NCI-H345 (cell line): Measurements from ENCODE around the gene SLC22A23.
"Not testable (repeated sequence)": the region's sequence is repeated elsewhere in the genome, so short reads cannot be mapped to it uniquely, and the experiment has no call there.

Experiments
- DNase-seq: peaks from one replicate; lab custom pipeline; 2025; lab: John Stamatoyannopoulos, UW

The SLC22A23 gene

DNA sequence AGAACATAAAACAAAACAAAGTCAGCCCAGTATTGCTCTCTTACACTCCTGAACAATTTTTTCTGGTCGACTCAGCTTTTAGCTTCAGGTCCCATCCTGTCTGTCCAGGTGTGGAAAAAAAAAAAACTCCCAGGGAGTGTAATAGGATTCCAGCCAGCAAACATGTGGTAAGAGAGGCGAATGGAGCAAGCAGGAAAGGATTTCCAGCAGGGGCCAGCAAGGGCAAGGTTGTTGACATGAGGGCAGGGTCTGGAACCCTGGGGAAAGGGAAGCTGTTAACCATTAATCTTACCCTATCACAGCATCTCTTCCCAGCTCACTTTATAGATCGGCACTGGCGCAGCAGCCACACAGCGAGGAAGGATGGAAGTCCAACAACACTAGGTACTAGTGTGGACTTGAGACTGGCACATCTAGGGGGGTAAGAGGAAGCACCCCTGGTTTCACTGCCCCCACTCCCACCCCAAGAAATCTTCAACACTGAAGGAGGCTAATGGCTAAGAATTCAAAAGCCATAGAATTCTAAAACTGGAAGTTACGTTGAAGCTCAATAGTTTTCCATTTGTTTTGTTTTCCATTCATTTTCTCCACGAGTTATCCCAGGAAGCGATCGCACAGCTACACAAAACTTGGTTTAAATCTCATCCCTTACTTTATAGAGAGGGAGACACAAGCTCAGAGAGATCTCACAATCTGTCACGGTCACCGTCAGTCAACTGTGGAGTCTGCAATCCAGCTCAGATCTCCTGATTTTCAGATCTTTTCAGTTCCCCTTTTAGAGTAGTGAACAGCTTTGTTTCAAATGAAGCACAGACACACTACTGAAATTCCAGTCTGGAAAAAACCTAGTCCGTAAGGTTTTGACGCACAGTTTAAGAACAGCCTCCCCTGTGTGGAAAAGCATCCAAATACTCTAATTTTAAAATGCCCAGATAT is 53.3 kb downstream of the SLC22A23 start:
- no peak for DNase-seq

DNA sequence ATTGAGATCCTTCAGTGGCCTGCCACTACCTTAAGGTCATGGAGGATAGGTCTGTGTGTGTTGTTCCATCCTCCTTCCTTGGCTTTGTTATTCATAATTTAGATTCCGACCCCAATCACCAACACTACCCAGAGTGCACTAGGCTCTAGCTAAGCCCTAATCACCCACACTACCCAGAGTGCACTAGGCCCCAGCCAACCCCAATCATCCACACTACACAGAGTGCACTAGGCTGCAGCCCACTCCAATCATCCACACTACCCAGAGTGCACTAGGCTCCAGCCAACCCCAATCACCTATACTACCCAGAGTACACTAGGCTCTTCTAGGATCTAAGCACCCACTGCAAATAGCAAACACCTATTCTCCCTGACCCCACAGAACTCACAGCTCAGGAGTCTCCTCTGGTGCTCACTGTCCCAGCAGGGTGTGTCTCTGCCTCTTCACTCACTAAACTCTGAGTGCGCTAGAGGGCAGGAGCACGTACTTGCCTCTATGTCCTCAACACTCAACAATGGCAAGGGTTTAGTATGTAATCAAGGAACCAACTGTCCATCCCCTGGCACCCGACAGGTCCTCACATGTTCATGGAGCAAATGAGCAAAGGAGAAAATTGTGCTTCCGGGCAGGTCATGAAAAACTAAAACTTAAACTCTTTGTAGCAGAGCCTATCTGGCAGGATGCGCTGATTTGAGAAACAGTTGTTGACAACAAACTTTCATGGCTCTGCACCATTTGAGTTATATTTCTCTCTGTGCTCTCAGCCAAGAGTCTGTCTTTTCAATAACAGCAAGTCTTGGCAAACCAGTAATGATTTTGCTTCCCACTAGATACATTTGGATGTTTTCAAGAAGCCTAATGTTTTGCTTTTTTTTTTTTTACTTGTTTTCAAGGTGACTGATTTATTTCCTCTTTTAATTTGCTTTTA is 54.3 kb downstream of the SLC22A23 start:
- no peak for DNase-seq

DNA sequence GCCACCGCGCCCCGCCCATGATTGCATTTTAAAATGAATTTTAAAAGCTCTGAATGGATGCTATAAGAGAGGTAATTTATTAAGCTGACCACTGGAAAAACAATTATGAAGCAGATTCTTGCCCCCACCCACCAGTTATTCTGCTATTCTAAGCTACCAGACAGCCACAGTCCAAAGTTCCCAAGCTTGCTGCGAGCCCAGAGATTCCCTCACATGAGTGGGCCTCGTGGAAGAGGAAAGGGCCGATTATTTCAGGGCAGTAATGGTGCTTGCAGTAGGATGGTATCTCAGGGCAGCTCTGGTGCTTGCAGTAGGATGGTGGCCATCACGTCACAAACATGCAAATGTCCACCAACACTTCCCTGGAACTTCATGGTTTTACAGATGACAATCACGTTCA is 56.7 kb downstream of the SLC22A23 start:
- DNase-seq: no peak

DNA sequence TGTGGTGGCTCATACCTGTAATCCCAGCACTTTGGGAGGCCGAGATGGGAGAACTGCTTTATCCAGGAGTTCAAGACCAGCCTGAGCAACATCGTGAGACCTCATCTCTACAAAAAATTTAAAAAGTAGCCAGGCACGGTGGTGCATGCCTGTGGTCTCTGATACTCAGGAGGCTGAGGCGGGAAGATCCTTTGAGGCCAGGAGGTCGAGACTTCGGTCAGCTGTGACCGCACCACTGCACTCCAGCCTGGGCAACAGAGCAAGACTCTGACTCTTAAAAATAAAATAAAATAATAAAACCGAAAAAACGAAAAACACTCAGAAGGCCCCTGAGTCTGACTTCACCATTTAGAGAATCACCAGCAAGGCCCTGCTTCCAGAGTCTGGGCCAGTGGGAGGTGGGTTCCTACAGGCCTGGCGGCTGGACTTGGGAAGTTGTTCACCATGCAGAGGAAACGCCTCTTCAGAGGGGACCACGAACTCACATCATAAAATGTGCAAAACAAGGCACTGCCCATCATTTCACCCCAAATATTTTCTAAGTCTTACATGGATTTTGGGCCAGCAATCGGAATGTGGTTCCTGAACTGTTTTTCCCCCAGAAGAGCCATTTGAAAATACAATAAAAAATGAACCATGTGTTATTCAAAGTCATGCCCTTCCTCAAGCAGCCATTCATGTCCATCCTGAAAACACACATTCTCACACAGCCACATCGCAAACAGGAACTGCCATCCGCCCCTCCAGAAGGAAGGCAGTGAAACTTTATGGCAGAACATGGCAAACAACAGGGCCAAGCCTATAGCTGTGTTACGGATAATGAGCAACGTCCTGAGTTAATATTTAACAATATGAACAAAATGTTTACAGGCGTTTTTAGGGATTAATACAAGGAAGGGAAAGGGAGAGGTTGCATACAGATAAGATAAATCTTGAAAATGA is 57.8 kb downstream of the SLC22A23 start:
- no peak for DNase-seq

DNA sequence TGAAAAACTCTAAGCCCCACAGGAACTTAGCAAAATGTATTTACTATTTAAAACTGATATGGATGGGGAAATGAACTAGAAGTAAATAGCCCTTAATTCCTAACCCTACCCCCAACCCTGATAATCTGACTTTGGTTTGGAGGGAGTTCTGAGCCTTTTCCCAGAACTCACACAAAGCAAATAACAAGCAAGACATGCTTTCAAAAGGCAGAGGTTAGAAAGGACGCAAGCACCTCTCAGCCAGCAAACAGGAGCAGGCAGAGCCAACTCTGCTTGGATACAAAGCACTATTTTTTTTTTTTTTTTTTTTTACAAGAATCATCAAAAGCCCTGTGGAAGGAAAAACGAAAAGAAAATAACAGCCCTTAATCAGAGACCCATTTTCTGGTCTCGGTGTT is 58.7 kb downstream of the SLC22A23 start:
- no peak for DNase-seq

DNA sequence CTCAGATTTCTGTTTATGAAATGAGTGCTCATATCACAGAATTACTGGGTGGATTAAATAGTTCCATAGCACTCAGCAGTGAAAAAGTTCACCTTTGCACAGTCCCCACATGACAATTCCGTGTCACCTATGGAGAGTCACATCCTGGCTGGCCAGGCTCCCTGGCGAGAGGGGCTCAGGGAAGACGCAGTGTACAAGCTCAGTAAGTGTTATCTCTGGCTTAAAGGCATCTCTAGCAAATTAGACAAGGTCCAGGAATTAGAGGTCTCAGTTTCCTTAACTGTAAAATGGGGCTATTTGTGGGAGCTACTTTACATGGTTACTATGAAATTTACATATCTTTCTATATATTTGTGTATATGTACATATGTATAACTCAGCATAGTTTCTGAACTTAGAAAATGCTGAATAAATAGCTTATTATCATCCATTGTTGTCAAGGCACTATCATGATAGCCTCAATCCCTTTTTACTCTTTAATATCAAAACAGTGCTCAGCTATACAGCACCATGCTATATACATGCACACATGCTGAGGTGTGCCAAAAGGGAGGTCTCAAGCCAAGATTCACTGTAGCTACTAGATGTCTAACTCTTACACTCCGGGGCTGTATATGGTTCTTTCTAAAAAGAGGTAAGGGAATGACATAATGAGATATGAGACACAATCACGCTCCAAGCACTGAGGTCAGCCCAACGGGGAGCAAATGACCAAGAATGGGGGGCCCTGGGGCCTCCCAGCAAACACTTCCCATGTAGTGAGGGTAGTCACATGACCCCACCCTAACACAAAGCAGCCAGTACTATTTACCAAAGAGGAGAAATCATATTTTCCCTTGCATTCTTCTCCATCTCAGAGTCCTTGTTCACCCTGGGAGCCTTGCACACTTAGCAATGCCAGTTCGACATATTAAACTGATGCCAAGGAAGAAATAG is 59.4 kb downstream of the SLC22A23 start:
- DNase-seq: no peak

DNA sequence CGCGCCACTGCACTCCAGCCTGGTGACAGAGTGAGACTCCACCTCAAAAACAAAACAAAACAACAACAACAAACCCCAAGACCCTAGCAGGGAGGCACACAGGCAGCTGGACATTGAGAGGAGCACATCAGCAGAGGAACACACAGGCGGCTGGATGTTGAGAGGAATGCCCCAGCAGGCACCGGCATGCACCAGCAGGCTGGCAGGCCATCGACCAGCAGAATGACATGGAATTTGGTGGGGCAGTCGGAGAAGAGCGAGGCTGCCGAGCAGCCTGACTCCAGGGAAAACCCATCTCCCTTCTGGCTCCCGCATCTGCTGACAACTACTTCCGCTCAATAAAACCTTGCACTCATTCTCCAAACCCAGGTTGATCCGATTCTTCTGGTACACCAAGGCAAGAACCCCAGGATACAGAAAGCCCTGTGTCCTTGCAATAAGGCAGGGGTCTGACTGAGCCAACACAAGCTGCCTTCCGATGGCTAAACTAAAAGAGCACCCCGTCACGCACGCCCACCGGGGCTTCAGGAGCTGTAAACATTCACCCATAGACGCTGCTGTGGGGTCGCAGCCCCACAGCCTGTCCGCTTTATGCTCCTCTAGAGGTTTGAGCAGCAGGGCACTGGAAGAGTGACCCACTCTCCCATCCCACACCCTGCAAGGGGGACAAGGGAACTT is 60.2 kb downstream of the SLC22A23 start:
- no peak for DNase-seq

DNA sequence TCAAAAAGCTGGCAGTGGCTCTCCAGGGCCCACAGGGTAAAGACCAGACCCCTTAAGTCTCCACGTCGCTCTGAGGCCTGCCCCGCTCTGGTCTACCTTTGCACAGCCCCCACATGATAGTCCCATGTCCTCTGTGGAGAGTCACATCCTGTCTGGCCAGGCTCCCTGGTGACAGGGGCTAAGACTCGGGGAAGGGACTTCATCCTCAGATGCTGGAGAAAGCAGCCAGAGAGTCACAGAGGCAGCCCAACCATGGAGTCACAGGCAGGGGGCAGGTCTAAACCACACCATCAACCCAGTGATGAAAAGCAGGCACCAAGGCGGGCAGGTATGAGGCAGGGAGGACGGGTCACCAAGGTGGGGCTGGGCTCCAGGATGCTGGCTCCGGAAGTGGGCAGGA is 62.2 kb downstream of the SLC22A23 start:
- DNase-seq: no peak

DNA sequence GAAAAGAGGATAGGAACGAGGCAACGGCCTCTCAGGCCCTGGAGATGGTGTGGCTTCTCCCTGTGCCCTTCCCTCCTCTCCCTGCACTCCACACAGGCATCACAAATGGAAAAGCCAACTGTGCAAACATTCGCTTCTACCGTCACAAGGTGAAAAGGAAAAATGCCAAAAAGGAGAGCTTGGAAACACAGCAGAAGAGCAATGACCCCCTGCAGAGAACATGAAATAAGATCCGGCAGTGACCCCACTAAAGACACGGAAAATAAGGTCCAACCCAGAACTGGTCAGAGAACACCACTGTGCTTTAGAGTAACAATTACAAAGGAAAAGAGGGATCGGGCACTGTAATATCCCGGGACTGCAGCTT is 63.0 kb downstream of the SLC22A23 start:
- peak; percentile 11 for DNase-seq

DNA sequence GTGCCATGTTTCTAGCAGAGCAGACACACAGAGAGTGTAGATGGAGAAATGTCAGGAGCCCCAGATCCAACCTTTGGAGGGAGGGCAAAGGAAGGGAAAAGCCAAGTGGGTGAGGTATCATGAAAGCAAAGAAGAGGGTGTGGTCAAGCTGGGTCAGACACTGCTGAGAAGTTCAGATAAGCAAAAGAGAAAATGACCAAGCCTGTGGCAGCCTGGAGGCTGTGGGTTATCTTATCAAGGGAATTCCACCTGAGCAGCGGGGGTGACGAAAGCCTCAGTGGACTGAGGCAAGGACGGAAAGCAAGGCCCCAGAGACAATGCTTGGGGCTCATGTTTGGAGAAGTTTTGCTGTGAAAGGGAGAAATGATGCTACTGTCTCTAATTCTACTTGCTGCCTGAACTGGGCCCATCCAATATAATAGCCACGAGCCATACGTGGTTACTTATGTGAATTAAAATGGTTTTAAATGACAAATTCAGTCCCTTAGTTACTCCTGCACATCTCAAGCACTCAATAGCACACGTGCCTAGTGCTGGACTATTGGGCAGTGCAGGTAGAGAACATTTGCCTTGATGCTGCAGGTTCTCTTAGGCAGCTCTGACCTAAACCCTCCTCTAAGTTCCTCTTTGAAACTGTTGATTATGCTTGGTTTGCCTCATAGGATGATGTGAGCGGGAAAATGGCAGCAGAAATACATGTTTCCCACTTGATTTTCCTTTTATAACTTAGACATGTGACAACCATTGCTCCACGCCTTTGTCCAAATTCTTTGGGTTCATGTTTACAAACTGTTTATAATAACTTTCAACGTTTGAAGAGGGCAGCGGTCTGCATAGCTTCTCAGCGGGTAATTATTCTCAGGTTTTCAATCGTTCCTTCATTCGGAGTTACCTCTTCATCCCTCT is 63.7 kb downstream of the SLC22A23 start:
- DNase-seq: no peak

DNA sequence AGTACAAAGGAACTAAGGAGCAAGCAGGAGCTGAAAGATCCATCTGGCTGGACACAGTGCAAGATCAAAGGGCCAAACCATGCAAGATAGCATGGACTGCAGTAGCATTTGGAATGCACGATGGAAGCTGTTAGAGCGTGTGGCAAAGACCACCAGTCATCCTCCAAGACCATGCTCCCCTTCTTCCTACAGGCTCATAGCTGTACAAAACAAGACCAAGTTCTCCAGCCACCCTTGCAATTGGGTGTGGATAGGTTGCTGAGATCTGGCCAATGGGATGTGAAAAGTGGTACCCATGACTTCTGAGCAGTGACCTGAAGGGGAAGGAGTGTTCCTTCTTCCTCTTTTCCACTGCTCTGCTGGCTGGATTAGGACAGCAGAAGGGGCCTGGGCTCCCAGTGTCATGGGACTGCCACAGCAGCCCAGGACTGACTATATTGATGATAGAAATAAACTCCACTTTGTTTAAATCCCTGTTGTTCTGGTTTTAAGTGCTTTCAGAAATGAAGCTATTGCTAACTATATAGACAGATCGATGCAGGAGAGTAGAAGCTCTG is 64.9 kb downstream of the SLC22A23 start:
- no peak for DNase-seq

DNA sequence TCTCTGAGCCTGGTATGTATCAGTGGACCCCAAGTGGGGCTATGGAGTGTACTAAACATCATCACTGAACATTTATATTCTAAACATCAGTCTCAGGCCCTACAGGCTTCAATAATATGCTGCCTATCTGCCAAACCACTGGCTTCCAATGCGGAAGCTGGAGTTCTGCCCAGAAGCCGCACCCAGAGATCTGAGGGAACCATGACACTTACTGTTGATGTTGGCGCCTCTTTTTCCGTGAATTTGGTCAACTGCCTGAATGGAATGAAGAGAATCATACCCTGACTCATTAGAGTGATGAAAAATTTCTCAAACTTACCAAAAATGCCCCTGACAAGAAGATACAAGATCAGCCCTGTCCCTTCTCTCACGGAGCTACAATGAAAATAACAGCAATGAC is 66.2 kb downstream of the SLC22A23 start:
- no peak for DNase-seq

DNA sequence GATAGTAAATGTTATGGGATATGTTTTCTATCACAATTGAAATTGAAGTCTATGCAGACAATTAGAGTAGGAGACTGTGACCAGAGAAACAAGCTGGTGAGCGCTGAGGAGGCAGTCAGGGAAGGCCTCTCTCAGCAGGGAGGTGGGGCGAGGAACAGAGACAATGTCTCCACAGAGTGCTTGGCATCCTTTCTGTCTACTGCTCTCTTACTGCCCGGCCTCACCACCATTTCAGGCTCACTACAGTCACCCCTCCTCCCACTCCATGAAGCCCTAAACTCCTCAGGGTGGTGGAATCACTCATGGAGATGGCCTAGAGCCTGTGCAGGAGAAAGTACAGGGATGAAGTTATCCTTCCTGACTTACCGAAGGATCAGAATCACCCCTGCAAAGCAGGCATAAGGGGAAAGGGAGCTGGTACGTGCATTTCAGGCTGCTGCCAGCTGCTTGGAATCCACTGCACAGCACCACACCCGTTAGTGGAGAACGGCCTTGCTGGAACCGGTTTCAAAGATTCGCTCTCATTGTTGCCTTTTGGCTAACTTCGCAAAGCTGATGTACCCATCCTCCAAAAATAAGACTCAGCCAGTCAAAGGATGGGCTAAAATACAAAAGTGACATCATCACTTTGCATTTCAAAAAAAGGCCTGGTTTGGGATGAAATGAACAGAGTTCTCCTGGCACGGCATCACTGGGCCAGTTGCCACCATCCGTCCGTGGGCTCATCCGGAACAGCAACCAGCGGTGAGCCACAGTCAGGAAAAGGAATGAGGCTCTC is 67.3 kb downstream of the SLC22A23 start:
- no peak for DNase-seq

DNA sequence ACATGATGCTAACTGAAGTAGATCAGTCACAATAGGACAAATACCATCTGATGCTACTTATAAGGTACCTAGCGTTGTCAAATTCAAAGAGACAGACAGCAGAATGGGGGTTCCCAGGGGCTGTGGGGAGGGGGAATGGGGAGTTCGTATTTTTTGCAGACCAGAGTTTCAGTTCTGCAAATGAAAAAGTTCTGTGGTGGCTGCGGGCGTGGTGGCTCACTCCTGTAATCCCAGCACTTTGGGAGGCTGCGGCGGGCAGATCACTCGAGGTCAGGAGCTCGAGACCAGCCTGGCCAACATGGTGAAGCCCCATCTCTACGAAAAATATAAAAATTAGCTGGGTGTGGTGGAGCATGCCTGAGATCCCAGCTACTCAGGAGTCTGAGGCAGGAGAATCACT is 68.1 kb downstream of the SLC22A23 start:
- no peak for DNase-seq

DNA sequence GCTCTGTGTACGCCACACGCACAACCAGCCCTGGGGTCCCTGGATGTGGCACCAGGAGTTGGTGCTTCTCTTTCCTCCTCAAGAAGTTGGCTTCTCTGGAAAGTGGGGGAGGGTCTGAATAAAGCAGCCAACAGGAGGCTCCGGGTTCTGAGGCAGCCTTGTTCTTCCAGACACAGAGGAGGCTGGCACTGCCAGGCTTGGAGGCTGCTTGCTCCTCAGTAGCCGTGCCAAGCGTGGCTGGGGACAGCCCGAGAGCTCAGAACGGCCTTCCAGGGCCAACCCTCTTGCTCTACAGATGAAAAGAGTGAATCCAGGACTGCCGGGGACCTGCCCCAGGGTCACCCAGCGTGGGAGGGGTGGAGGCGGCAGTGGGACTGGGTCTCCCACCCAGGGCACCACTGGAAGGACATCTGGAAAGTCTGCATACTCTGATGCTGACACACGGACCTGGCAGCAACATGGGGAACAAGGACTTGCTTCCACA is 70.4 kb downstream of the SLC22A23 start:
- no peak for DNase-seq

DNA sequence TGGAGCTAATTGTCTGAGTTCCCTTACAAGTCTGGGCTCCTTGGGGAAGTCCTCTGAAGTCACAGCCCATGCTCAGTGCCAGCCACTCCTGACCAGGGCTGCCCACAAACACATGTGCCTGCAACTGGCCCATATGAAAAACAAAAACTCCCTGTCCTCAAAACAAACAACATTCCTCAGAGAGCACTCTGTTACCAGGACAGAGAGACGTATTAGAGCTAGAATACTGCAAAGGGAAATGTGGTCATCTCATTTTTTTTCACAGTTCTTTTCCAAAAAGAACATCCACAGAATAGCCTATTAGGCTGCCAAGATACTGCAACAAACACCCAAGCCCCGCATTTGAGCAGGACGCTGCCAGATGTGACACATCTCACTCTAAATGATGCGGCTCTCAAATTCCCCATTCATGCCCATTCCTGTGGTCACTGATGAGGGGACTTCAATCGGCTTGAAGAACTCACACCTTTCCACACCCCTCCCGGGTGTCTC is 71.1 kb downstream of the SLC22A23 start:
- no peak for DNase-seq

DNA sequence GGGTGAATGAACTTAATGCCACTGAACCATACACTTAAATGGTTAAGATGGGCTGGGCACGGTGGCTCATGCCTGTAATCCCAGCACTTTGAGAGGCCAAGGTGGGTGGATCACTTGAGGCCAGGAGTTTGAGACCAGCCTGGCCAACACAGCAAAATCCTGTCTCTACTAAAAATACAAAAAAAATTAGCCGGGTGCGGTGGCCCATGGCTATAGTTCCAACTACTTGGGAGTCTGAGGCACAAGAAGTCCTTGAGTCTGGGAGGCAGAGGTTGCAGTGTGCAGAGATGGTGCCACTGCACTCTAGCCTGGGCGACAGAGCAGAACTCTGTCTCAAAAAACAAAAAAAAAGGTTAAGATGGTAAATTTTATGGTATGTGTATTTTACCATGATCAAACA is 71.7 kb downstream of the SLC22A23 start:
- DNase-seq: not testable (repeated sequence)
